CD4-positive, CD25-positive, alpha-beta regulatory T cell (primary cell): Measurements from ENCODE around the gene MAPKAPK2. TPM values are rescaled to one million over a fixed set of nuclear protein-coding genes. Genes with fewer than 3 reads are reported as not detected.

ENCODE experiments used
- ATAC-seq, 2 donors: fragments of 150-1000 bp; cut with Tn5 transposase; one replicate each; pipeline ENCODE4 v1.10.0; 2021; ENCODE audit warnings: low read depth in 2 of 2, moderate number of reproducible peaks in 2 of 2, moderate library complexity in 1 of 2
- DNase-seq, 3 donors: peaks; one replicate each; pipeline versions ENCODE4 v3.0.0 to v3.0.0-alpha.2; 2012 to 2022; ENCODE audit warnings: mixed read lengths in 1 of 3
- H3K27ac ChIP-seq: one replicate; pipeline ENCODE4 v1.7.0; 2013; ENCODE audit warnings: mild to moderate bottlenecking, low read length; ENCODE audit not compliant: insufficient read depth, poor library complexity, severe bottlenecking
- H3K27me3 ChIP-seq: one replicate; pipeline ENCODE4 v1.7.0; 2013; ENCODE audit warnings: low read length; ENCODE audit not compliant: control insufficient read depth, insufficient read depth
- H3K36me3 ChIP-seq: one replicate; pipeline ENCODE4 v1.7.0; 2013; ENCODE audit warnings: mild to moderate bottlenecking, low read length, moderate library complexity; ENCODE audit not compliant: control insufficient read depth, insufficient read depth
- H3K4me1 ChIP-seq: 2 replicates; pipeline ENCODE4 v1.7.0; 2013; ENCODE audit warnings: mild to moderate bottlenecking, low read length; ENCODE audit not compliant: insufficient read depth, control insufficient read depth, poor library complexity, severe bottlenecking
- H3K4me3 ChIP-seq: one replicate; pipeline ENCODE4 v1.7.0; 2013; ENCODE audit warnings: low read depth, mild to moderate bottlenecking, low read length, moderate library complexity
- H3K9me3 ChIP-seq, 2 experiments: 1 replicate in 1 of 2; 2 replicates in 1 of 2; pipeline ENCODE4 v1.7.0; 2013; ENCODE audit warnings: low read length in 2 of 2, mild to moderate bottlenecking in 1 of 2, moderate library complexity in 1 of 2; ENCODE audit not compliant: control insufficient read depth in 2 of 2
- H3K27ac Mint-ChIP-seq, 3 donors: one replicate each; pipeline ENCODE4 v1.8.0; 2020 to 2022; ENCODE audit warnings: mild to moderate bottlenecking in 3 of 3, mixed read lengths in 3 of 3, moderate library complexity in 2 of 3
- H3K27me3 Mint-ChIP-seq: one replicate; pipeline ENCODE4 v1.8.0; 2022; ENCODE audit warnings: mild to moderate bottlenecking, mixed read lengths
- H3K36me3 Mint-ChIP-seq: one replicate; pipeline ENCODE4 v1.8.0; 2020; ENCODE audit warnings: mixed read lengths
- H3K4me1 Mint-ChIP-seq, 4 donors: one replicate each; pipeline ENCODE4 v1.8.0; 2020 to 2022; ENCODE audit warnings: mixed read lengths in 4 of 4, mild to moderate bottlenecking in 1 of 4
- H3K4me3 Mint-ChIP-seq, 4 donors: one replicate each; pipeline ENCODE4 v1.8.0; 2020 to 2022; ENCODE audit warnings: mild to moderate bottlenecking in 4 of 4, mixed read lengths in 4 of 4, moderate library complexity in 3 of 4
- H3K9me3 Mint-ChIP-seq, 7 donors: one replicate each; pipeline ENCODE4 v1.8.0; 2020 to 2022; ENCODE audit warnings: mixed read lengths in 7 of 7, mild to moderate bottlenecking in 3 of 7, moderate library complexity in 2 of 7
- polyA plus RNA-seq, 4 donors: library from polyadenylated mRNA; unstranded; fragments of 300-500 nt; fragmentation: Illumina TruSeq; gene quantifications; one replicate each; pipeline ENCODE4 v1.2.3, GENCODE V29; 2021
- total RNA-seq: library from RNA; stranded (reverse); gene quantifications from one replicate; pipeline ENCODE4 v1.2.3, GENCODE V29; 2022

MAPKAPK2 gene
- total and polyA plus RNA-seq, 5 donors from 2014 or later, result 2.4 to 167 (median 3.2) TPM

GRCh38 chr1:206668874-206669410, 15.8 kb upstream of the MAPKAPK2 start:
- H3K36me3 ChIP-seq, result no peaks in the 10 kb centered on the region
- no peaks in the 10 kb centered on the region for H3K36me3 Mint-ChIP-seq
- no peak overlapping the region for H3K27ac ChIP-seq
- DNase-seq (no peak), ATAC-seq (no peak)
- no peak overlapping the region for H3K4me3 ChIP-seq
- H3K4me1 Mint-ChIP-seq, result peaks cover 0 to 4% (median 2%) of the 10 kb centered on the region in 4 donors
- H3K9me3 Mint-ChIP-seq, result no peaks in the 10 kb centered on the region
- no peak overlapping the region for H3K27ac Mint-ChIP-seq
- peaks cover 21% of the 10 kb centered on the region for H3K27me3 Mint-ChIP-seq
- H3K27me3 ChIP-seq, result no peaks in the 10 kb centered on the region
- peaks cover 2% of the 10 kb centered on the region for H3K4me1 ChIP-seq
- H3K4me3 Mint-ChIP-seq, result no peak overlapping the region
- H3K9me3 ChIP-seq, result no peaks in the 10 kb centered on the region

- Mint-ChIP-seq H3K36me3 (no peaks in the 10 kb centered on the region), H3K27me3 (peaks cover 7% of the 10 kb centered on the region), H3K9me3 (no peaks in the 10 kb centered on the region), H3K4me1 (no peaks in the 10 kb centered on the region), H3K27ac (no peak overlapping the region), H3K4me3 (no peak overlapping the region)
- H3K27ac ChIP-seq, result no peak overlapping the region
- no peaks in the 10 kb centered on the region for H3K9me3 ChIP-seq
- no peaks in the 10 kb centered on the region for H3K27me3 ChIP-seq
- no peak overlapping the region for H3K4me3 ChIP-seq
- H3K36me3 ChIP-seq, result no peaks in the 10 kb centered on the region
- DNase-seq (no peak), ATAC-seq (no peak)
- no peaks in the 10 kb centered on the region for H3K4me1 ChIP-seq
Observed at GRCh38 chr1:206672011-206672688, 12.6 kb upstream of the MAPKAPK2 start.

GRCh38 chr1:206672844-206673758, 11.6 kb upstream of the MAPKAPK2 start:
- H3K36me3 ChIP-seq, result no peaks in the 10 kb centered on the region
- Mint-ChIP-seq H3K4me3 (no peak overlapping the region), H3K9me3 (no peaks in the 10 kb centered on the region), H3K4me1 (no peaks in the 10 kb centered on the region), H3K27ac (no peak overlapping the region), H3K27me3 (peaks cover 7% of the 10 kb centered on the region), H3K36me3 (no peaks in the 10 kb centered on the region)
- no peak for ATAC-seq
- no peak for DNase-seq
- H3K27me3 ChIP-seq, result no peaks in the 10 kb centered on the region
- no peaks in the 10 kb centered on the region for H3K4me1 ChIP-seq
- no peak overlapping the region for H3K27ac ChIP-seq
- no peak overlapping the region for H3K4me3 ChIP-seq
- no peaks in the 10 kb centered on the region for H3K9me3 ChIP-seq

- Mint-ChIP-seq H3K36me3 (no peaks in the 10 kb centered on the region), H3K4me3 (no peak overlapping the region), H3K4me1 (peaks cover 0 to 8% (median 5%) of the 10 kb centered on the region in 4 donors), H3K9me3 (no peaks in the 10 kb centered on the region), H3K27me3 (peaks cover 7% of the 10 kb centered on the region), H3K27ac (no peak overlapping the region)
- H3K27ac ChIP-seq, result no peak overlapping the region
- no peaks in the 10 kb centered on the region for H3K9me3 ChIP-seq
- no peak for DNase-seq
- H3K36me3 ChIP-seq, result no peaks in the 10 kb centered on the region
- no peak overlapping the region for H3K4me3 ChIP-seq
- peaks cover 4% of the 10 kb centered on the region for H3K4me1 ChIP-seq
- no peak for ATAC-seq
- no peaks in the 10 kb centered on the region for H3K27me3 ChIP-seq
Observed at GRCh38 chr1:206674236-206674635, 10.5 kb upstream of the MAPKAPK2 start.

- H3K4me3 ChIP-seq, result no peak overlapping the region
- no peaks in the 10 kb centered on the region for H3K36me3 Mint-ChIP-seq
- peak overlapping the region in 1 of 3 donors; percentile 22 for H3K27ac Mint-ChIP-seq
- no peaks in the 10 kb centered on the region for H3K9me3 ChIP-seq
- ATAC-seq (no peak), DNase-seq (no peak)
- no peaks in the 10 kb centered on the region for H3K27me3 ChIP-seq
- peaks cover 7% of the 10 kb centered on the region for H3K27me3 Mint-ChIP-seq
- no peaks in the 10 kb centered on the region for H3K36me3 ChIP-seq
- H3K27ac ChIP-seq, result no peak overlapping the region
- H3K9me3 Mint-ChIP-seq, result no peaks in the 10 kb centered on the region
- H3K4me3 Mint-ChIP-seq, result peak overlapping the region in 1 of 4 donors; percentile 68
- H3K4me1 Mint-ChIP-seq, result peaks cover 0 to 10% (median 6%) of the 10 kb centered on the region in 4 donors
- H3K4me1 ChIP-seq, result peaks cover 4% of the 10 kb centered on the region
Observed at GRCh38 chr1:206674745-206675175, 9.9 kb upstream of the MAPKAPK2 start.

GRCh38 chr1:206676499-206676898, 8.2 kb upstream of the MAPKAPK2 start:
- H3K27me3 Mint-ChIP-seq, result no peaks in the 10 kb centered on the region
- no peaks in the 10 kb centered on the region for H3K36me3 ChIP-seq
- ATAC-seq, result no peak
- H3K27ac Mint-ChIP-seq, result no peak overlapping the region
- H3K4me1 Mint-ChIP-seq, result peaks cover 0 to 15% (median 9%) of the 10 kb centered on the region in 4 donors
- peaks cover 4% of the 10 kb centered on the region for H3K4me1 ChIP-seq
- no peaks in the 10 kb centered on the region for H3K36me3 Mint-ChIP-seq
- no peaks in the 10 kb centered on the region for H3K9me3 Mint-ChIP-seq
- no peak overlapping the region for H3K4me3 ChIP-seq
- no peak for DNase-seq
- no peak overlapping the region for H3K4me3 Mint-ChIP-seq
- H3K27ac ChIP-seq, result no peak overlapping the region
- no peaks in the 10 kb centered on the region for H3K27me3 ChIP-seq
- no peaks in the 10 kb centered on the region for H3K9me3 ChIP-seq

- Histone ChIP-seq H3K36me3 (no peaks in the 10 kb centered on the region), H3K27ac (no peak overlapping the region), H3K4me3 (no peak overlapping the region), H3K9me3 (no peaks in the 10 kb centered on the region), H3K27me3 (no peaks in the 10 kb centered on the region), H3K4me1 (peaks cover 4% of the 10 kb centered on the region)
- Mint-ChIP-seq H3K27me3 (peaks cover 5% of the 10 kb centered on the region), H3K9me3 (no peaks in the 10 kb centered on the region), H3K4me1 (peaks cover 0 to 15% (median 9%) of the 10 kb centered on the region in 4 donors), H3K4me3 (no peak overlapping the region), H3K27ac (no peak overlapping the region), H3K36me3 (no peaks in the 10 kb centered on the region)
- DNase-seq (peak in 1 of 3 donors; percentile 31), ATAC-seq (peak; percentile 34 to 65)
Observed at GRCh38 chr1:206678490-206678889, 6.2 kb upstream of the MAPKAPK2 start.
